ENCODE results near the gene TENM3. TPM values are rescaled to one million over a fixed set of nuclear protein-coding genes. Genes with fewer than 3 reads are reported as not detected.
"Not testable (repeated sequence)": the region's sequence is repeated elsewhere in the genome, so short reads cannot be mapped to it uniquely, and the experiment has no call there.

The TENM3 gene
- total RNA-seq, 1 donor from 2014 or later, result not detected

DNA sequence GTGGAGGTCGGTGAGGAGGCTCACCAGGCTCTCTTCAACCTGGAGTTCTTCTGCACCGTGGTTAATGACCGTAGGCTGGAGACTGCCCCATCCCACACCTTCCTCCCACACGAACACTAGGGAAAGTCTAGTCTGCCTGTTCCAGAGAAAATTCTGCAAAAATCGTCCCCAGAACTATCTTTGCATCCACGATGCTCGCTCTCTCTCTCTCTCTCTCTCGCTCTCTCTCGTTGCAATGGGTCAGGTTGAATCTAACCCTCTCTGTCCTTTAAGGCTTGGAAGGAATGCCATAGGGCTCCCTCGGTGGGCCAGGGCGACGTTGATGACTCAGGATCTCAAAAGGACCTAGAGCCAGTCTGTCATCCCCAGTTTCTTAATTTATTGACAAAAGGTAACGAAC lies 562.5 kb downstream of the TENM3 start:
- intact Hi-C loops (cut with micrococcal nuclease), result loop anchor here (1.0 to 5.0 kb wide), 4 partner anchors 327 to 1662 kb away; no protein-coding TSS in a partner anchor

DNA sequence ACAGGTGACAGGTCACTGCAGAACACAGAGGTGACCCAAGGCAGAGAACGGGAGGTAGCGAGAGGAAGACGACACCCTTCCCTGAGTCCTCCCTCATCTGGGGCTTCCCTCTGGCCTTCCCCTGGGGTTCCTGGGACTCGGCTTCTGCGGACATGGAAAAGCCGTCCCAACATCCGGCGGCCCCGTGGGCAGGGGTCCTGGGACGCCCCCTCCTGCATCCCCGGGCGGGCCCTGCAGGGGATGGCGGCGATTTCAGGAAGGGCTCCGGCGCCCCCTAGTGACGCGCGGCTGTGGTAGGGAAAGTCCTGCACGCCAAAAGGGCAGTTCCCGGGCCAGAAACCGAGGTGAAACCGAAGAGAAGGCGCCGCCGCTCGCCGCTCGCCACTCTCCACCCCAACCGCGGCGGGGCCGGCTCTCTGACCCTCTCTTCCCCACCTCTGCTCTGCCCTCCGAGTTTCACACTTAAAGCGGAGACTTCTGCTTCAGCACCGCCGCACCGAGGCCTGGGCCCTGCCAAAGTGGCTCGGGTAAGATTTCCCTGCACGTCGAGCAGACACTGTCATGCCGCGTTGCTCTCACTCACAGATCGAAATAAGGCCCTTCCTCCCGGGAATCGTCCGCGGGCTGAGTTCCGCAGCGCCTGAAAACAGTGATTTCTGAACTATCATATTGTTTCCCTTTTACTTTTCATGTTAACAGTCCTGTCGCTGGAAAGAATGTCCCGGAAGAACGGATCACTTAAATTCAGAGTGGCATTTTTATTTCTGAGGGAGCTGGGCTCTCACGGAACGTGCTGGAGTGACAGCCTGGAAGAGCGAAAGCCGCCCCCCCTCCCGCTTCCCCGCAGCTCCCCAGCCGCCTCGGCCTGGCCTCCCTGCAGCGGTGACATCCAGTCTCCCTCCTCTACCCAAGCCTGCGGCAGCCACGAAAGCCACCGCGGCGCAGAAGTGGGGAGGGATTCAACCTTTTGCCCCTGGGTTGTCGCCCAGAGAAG lies 563.4 kb downstream of the TENM3 start:
- intact Hi-C loops (cut with micrococcal nuclease), result loop anchor here (1.0 to 5.0 kb wide), 4 partner anchors 328 to 1663 kb away; no protein-coding TSS in a partner anchor

DNA sequence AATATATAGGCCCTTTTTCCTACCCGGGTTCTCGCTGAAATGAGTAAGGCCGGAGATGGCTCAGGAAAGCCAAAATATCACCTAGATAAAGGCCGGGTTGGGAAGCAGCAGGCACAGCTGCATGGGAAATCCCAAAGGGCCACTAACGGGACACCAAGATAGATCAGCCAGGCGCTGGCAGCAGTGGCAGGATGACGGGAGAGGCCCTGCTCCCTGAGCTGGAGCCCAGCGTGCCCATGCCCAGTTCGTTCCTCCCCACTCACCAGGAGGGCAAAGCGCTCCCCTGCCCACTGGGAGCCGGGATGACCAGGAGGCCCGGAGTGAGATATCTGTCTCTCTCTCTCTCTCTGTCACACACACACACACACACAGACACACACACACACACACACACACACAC lies 564.1 kb downstream of the TENM3 start:
- intact Hi-C loops (cut with micrococcal nuclease), result loop anchor here (5.0 kb wide), 1 partner anchor 660 kb away; no protein-coding TSS in a partner anchor

DNA sequence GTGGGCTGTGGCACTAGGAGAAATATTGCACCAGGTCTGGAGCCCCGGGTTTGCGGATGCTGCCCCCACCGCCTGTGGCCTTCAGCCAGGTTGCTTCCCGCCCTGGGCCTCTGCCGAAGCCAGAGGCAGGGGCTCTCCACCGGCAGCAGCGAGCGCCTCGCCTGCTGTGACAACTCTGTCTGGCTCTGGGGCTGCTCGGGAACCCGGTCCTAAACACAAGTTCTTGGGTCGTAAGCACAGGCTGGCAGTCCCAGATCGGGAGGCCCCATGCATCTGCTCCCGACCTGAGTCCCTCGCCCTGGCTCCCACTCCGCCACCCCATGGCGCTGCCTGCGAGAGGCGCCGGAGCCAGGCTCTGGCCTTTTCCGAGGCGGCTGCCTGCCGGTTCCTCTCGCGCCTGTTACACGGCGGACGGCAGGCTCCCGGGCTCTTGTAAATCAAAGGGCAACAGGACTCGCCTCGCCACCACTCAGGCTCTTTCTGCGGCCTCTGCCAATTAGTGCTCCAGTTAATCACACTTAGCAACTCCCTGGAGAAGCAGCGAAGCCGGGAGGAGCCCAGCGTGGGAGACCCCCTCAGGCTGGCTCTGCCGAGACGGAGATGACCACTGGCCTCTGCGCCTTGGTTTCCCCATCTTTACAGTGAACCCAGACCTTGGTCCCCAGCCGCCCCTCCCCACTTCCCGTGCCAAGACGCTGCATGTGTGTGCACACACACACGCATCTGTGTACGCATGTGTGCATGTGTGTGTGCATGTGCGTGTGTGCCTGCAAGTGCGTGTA lies 564.8 kb downstream of the TENM3 start:
- intact Hi-C loops (cut with micrococcal nuclease), result loop anchor here (2.0 to 5.0 kb wide), 3 partner anchors 599 to 697 kb away; partner anchors contain the start of gene ING2

DNA sequence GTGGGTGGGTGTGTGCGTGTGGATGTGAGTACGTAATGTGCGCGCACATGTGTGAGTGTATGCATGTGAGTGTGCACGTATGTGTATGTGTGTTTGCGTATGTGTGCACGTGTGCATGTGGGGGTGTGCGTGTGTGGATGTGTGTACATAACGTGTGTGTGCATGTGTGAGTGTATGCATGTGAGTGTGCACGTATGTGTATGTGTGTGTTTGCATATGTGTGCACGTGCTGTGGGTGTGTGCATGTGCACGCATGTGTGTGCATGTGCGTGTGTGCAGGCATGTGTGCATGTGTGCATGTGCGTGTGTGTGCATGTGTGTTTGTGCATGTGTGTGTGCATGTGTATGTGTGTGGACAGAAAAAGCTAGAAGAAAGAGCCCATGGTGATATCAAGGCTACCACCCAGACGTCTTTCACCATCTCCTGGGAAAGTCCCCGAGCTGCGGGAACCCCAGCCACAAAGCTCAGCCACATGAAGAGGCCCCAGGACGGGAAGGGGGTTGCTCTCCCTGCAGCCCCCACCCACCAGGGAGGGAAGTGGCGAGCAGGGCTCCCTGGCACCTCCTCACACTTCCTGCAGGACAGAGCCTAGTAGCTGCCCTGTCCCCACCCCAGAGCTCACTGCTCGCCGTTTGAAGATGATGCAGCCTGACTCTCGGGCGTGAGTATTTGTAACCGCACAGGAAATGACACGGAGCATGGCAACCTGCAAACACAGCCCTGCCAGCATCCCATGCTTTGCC lies 565.6 kb downstream of the TENM3 start:
- intact Hi-C loops (cut with micrococcal nuclease), result loop anchor here (1.0 to 5.0 kb wide), 5 partner anchors 109 to 696 kb away; partner anchors contain the start of gene ING2

DNA sequence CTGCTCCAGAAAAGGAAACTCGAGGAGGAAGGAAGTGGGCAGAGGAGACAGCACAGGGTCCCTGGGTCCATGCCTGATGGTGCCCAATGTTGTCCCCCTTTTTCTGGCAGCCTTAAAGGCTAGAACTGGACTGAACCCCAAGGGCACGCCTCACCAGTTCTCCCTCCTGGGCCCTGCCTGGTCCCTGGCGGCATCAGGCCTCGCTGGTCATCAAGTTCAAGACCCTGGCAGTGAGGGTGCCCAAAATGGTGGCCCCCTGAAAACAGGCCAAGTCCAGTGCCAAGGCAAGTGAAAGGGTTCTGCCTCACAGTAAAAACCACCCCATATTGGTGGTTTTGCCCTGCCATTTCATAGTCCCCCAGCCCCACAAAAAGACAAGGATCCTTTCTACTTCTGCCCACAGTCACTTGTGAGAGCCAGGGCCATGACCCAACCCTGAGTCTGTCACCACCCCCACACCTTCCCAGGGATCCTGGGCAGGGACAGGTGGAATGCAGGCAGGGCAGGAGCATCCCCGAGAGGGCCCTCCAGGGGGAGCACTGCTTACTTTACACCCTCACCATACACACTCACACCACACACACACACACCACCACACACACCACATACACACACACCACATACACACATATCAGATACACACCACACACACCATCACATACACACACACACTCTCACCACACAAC lies 566.4 kb downstream of the TENM3 start:
- intact Hi-C loops (cut with micrococcal nuclease), result loop anchor here (1.0 to 5.0 kb wide), 5 partner anchors 109 to 695 kb away; partner anchors contain the start of gene ING2

DNA sequence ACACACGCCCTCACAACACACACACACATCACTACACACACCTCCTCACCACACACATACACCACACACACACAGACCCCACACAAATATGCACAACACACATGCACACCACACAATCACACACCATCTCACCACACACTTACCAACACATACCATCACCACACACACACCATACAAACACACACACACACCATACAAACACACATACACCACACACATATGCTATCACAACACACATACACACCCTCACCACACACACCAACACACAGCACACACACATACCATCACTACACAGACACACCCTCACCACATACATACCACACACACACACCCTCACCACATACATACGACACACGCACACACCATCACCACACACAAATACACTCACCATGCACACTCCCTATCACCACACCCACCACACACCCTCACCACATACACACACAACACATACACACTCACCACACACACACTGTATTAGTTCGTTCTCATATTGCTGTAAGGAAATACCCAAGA lies 567.0 kb downstream of the TENM3 start:
- intact Hi-C loops (cut with micrococcal nuclease), result no loop called here

DNA sequence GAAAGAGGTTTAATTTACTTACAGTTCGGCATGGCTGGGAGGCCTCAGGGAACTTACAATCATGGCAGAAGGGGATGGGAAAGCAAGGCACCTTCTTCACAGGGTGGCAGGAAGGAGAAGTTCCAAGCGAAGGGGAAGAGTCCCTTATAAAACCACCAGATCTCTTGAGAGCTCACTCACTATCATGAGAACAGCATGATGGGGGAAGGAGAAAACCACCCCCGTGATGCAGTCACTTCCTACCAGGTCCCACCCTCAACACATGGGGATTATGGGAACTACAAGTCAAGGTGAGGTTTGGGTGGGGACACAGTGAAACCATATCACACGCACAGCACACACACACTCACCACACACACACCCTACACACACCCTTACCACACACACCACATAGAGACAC lies 569.7 kb downstream of the TENM3 start:
- intact Hi-C loops (cut with micrococcal nuclease), result no loop called here

DNA sequence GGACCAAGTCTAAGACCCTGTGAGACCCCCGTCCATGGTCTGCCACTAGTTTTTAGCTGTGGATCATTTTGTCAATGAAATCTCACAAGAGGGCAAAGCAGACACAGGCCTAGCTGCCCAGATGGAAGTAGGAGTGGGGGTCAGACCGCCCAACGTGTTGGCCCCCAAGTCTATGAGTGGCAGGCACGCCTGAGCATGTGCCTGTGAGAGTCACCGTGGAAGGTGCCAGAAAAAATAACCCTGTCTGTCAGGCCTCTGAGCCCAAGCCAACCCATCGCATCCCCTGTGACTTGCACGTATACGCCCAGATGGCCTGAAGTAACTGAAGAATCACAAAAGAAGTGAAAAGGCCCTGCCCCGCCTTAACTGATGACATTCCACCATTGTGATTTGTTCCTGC lies 570.9 kb downstream of the TENM3 start:
- intact Hi-C loops (cut with micrococcal nuclease), result not testable (repeated sequence)

DNA sequence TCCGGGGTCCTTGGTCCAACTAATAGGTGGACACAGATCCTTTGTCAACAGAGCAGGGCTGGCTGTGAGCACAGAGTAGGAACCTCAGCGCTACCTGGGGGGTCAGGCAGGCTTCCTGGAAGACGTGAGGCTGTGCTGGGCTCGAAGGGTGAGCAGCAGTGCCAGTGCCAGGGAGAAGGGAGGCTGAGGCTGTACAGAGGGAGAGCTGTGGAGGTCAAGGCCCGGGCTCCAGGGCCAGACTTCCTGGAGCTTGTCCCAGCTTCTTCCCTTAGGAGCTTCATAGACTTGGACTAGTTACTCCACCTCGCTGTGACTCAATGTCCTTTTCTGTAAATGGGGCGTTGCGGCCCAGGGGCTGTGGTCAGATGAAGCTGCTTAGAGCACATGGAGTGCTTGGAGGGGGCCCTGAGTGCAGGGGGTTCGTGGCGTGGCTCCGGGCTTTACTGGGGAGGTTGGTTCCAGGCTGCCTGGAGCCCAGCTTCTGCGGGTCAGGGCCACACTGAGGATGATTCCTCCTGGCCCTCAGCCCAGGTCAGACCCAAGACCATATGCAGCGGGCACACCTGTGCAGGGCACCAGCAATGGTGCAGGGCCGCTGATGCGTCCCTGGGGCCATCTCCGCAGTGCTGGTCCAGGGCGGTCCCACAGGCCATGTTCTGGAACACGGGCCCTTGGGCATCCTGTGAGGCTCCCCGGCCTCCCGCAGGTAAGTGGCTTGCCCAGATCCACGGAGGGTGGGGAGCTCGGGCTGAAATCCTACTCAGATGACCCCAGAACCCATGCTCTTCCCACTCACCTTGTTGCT lies 575.9 kb downstream of the TENM3 start:
- intact Hi-C loops (cut with micrococcal nuclease), result no loop called here

DNA sequence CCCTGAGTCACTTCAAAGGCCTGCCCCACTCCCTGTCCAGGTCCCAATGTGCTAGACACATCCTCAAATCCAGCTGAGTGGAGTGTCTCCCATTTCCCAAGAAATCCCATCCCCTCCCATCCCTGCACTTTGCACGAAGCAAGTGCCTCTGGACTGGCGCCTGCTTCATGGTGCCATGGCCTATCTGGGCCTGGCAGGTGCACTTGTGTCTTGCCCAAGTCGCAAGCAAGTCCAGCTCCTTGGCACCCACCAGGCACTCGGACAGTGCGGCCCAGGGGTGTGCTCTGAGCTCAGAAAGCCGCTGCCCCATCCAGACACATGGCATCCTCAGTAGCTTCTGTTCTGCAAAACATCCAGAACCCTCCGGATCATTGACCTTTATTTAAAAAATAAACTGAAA lies 576.5 kb downstream of the TENM3 start:
- intact Hi-C loops (cut with micrococcal nuclease), result no loop called here

DNA sequence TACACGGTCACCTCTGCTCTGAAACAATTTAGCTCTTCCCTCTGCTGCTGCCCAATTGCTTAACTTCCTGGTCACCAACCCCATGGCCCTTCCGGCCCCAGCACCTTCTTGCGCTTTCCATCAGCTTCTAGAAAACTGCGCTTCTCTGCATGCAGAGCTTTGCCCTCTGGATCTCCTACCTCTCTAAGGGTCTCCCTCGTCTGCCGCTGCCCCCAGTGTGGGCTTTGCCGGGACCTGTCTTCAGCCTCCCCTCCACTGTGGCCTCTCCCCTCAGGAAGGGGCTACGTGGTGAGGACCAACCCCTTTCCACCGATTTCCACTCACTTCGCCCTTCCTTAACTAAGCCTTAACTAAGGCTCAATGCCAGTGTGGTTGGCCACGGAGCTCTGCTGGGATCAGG lies 579.4 kb downstream of the TENM3 start:
- intact Hi-C loops (cut with micrococcal nuclease), result no loop called here

DNA sequence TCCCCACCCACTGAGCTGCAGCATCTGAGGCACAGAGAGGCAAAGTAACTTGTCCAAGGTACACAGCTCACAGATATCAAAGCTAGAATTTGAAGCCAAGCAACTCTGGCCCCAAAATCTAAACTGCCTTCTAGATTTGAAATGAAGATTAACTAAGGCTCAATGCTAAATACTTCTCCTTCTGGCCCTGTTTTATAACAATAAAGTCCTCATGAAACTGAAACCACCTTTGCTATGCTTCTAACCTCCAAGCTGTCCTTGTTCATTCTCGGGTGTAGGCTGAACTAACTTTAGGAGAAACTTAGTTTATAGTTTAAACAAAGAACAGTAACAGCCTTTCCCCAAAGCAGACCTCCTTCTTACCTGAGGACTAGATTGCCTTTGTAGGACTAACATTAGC lies 580.4 kb downstream of the TENM3 start:
- intact Hi-C loops (cut with micrococcal nuclease), result no loop called here

DNA sequence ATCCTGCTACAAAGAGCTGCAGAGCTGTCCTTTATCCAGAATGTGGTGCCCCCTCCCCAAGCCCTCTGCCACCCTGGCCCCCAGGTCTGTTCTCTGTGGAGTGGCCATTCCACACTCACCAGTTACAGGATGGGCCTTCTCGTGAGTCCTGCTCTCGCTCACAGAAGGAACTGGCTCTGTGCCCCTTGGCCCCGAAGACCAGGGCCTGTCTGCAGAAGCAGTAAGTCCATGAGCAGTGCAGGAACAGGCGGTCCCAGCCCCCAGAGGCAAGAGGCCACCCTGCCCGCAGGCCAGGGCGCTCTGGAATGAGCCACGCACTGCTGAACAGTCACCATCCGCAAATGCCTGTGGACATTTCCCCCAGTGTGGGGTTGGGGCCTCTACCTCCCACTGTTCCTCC lies 581.8 kb downstream of the TENM3 start:
- intact Hi-C loops (cut with micrococcal nuclease), result no loop called here

DNA sequence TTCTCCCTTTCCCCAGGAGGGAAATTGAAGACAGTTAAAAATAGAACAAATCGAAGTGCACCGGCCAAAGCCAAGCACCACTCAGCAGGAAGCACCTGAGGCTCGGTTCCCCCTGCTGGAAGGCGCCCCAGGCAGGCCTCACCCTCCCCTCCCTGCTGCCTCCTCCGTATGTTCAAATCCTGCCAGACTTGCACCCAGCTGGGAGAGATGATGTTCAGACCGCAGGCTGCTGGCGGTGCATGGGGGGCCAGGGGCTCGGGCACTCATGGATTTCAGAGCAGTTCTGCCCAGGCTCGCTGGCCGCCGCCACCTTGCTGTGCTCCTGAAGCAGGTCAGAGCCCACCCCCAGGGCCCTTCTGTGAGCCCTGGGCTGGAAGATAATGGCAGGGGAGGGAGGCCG lies 582.6 kb downstream of the TENM3 start:
- intact Hi-C loops (cut with micrococcal nuclease), result no loop called here

DNA sequence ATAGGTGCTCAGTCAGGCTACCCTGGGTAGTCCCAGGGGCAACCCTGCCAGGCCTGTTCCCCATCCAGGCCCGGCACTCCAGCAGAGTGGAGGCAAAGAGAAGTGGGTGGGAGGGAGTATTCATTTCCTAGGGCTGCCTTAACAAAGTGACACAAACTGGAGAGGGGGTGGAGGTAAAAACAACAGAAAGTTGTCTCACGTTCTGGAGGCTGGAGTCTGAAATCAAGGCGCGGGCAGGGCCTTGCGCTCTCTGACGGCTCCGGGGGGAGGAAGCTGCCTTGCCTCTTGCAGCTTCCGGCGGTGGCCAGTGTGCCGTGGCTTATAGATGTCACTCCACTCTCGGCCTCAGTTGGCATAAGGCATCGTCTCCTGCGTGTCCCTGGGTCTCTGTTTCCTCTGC lies 583.2 kb downstream of the TENM3 start:
- intact Hi-C loops (cut with micrococcal nuclease), result no loop called here

DNA sequence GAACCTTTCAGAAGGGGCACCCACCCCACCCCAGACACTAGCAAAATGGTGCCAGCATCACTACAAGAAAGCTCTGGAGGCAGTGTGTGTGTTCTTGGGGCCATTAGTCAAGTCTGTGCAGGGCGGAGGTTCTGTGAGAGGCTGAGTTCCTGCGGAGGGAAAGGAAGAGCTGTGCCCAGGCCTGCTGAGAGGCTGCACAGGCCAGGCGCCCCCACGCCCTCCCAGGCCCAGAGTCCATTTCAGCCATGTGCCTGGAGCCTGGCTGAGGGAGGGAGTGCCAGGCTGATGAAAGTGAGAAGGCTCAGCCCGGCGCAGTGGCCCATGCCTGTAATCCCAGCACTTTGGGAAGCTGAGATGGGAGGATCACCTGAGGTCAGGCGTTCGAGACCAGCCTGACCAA lies 584.0 kb downstream of the TENM3 start:
- intact Hi-C loops (cut with micrococcal nuclease), result no loop called here

DNA sequence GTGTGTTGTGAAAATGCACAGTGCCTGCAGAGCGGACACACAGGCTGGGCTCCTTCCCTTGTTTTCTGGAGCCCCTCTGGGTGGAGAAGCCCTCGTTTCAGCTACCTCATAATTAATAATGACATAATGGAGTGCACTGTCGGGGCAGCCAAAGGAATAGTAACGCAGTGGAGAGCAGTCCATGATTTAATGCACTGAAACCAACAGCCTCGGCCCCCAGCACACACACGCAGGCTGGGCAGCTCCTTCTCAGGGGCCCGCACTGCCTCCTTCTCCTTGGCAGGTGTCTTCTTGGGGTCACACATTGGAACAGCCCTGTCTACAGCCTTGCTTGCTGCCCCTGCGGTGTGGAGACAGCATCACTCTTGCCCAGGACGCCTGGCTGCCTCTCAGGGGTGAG lies 584.8 kb downstream of the TENM3 start:
- intact Hi-C loops (cut with micrococcal nuclease), result no loop called here

DNA sequence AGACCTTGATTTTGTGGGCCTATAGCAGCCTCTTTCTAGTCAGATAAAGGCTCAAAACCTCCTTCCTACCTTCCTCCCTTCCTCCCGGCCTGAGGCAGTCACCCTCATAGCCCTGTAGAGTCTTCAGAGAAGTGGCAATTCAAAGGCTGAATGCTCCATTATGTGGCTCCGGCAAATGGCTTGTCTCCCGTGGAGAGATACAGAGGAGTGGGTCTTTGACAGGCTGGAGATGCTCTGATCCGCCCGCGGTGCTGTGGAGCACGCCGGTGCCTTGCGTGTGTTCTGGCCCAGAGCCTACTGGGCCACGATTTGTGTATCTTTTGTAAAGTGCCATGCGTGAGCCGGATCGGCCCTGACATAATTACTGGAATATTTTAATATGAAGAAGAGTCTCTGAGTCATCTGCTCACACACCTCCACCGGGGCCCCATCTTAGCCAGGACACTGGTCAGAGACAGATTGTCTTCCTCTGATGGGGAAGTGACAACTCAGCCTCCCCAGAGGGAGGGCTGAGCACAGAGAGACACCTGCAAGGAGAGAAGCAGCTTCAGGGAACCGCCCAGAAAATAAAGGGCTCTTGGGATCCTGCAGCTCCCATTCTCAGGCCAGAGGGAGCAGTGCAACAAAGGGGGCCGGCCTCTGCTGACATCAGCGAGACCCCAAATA lies 585.3 kb downstream of the TENM3 start:
- intact Hi-C loops (cut with micrococcal nuclease), result no loop called here

Measured in T-helper 1 cell treated with Interleukin-12 subunit alpha and Interleukin-12 subunit beta and Interleukin-4 antibody, amounts not matched to agents 30 ng/mL and 1 ng/mL, for 36 hours (primary cell).